Measurements from ENCODE around the gene SAP130. TPM values are rescaled to one million over a fixed set of nuclear protein-coding genes. Genes with fewer than 3 reads are reported as not detected.

The SAP130 gene
- total and polyA plus RNA-seq, 2 of the 8 experiments (the other 6 are each of a cell fraction or from before 2014, with no cell fraction given): 51.4 to 54.3 TPM

GRCh38 chr2:127941461-127941860 is 86.4 kb downstream of the SAP130 start (continued):
- TF ChIP-seq SP4 (IDR thresholded peaks at IDR 0.05; ENCODE audit: low read length) (no peak), GABPA (IDR thresholded peaks at IDR 0.05; ENCODE audit: borderline replicate concordance, insufficient read depth, low read length) (no peak)

All from H1 (cell line).